Dendritic cell treated with granulocyte-macrophage colony-stimulating factor and Interleukin-4, amounts not matched to agents 40 ng/mL and 50 ng/mL, for 4 days (primary cell): ENCODE data around the gene ARHGAP21.

Source experiments
- H3K27ac Mint-ChIP-seq: one replicate; pipeline ENCODE4 v1.8.0; 2022; ENCODE audit warnings: mild to moderate bottlenecking, mixed read lengths
- H3K27me3 Mint-ChIP-seq: one replicate; pipeline ENCODE4 v1.8.0; 2022; ENCODE audit warnings: mild to moderate bottlenecking, mixed read lengths
- H3K36me3 Mint-ChIP-seq: one replicate; pipeline ENCODE4 v1.8.0; 2022; ENCODE audit warnings: low read depth, mixed read lengths
- H3K4me1 Mint-ChIP-seq: one replicate; pipeline ENCODE4 v1.8.0; 2022; ENCODE audit warnings: low read depth, mixed read lengths
- H3K4me3 Mint-ChIP-seq: one replicate; pipeline ENCODE4 v1.8.0; 2022; ENCODE audit warnings: mild to moderate bottlenecking, moderate library complexity, mixed read lengths
- H3K9me3 Mint-ChIP-seq: one replicate; pipeline ENCODE4 v1.8.0; 2022; ENCODE audit warnings: mixed read lengths
- intact Hi-C: fragments of 100-400 bp; cut with micrococcal nuclease; formaldehyde crosslinking; loops from one replicate; pipeline ENCODE4 v1.15.0; 2022

Gene ARHGAP21

DNA sequence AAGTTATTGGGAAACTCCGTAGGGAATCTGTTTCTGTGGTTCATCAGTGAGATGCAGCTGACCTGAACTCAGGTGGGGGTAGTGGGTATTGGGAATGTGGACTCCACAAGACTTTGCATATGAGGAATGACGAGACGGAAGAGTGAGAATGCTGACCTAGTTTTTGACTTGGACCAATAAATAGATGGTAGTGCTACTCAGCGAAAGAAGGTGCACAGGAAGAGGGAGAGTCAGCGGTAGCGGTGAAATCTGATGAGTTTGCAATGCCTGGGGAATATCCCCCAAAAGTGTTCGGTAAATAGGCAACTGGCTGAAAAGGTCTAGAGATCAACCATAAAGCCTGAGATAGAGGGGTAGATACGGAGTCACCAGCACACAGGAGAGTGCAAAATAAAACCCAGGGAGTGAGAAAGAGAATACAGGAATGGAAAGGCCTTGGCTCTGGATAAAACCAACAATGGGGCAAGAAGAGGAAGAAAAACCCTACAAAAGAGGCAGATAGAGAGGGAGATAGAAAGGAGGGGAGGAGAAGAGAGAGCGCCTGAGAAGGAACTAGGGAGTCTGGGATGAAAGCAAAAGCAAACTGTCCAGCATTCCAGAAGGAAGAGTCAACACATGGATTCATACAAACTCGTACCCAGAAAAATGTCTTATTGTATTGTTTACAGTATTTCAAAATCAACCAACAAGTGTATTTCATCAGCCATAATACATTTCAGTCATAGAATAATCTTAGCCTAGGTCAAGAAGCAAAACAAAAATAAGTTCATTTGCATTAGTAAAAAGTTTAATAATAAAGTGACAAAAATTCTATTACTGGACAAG, 5.4 kb downstream of the ARHGAP21 start:
- Mint-ChIP-seq H3K4me1 (peaks cover 13% of the 10 kb centered on the region), H3K4me3 (no peak overlapping the region), H3K27ac (no peak overlapping the region), H3K36me3 (peaks cover 14% of the 10 kb centered on the region), H3K27me3 (peaks cover 3% of the 10 kb centered on the region), H3K9me3 (no peaks in the 10 kb centered on the region)
- intact Hi-C loops, result no loop called here

DNA sequence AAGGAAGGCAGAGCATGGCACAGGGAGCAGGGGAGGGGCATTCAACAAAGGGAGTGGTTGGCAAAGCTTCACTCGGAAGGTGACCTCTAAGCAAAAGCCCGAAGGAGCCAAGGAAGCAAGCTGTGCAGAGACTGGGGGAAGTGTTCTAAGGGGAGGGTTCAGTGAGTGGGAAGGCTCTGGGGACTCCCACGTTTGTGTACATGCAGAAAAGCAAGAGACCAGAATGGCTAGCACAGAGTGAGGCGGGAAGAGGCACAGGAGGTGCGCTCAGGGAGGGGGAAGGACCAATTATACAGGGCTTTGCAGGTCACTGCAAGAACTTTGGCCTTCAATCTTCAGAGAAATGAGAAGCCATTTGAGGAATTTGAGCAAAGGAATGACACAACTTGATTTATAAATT, 7.4 kb downstream of the ARHGAP21 start:
- Mint-ChIP-seq H3K27me3 (peaks cover 3% of the 10 kb centered on the region), H3K9me3 (no peaks in the 10 kb centered on the region), H3K4me3 (no peak overlapping the region), H3K36me3 (peaks cover 6% of the 10 kb centered on the region), H3K27ac (no peak overlapping the region), H3K4me1 (peaks cover 11% of the 10 kb centered on the region)
- intact Hi-C loops, result no loop called here

DNA sequence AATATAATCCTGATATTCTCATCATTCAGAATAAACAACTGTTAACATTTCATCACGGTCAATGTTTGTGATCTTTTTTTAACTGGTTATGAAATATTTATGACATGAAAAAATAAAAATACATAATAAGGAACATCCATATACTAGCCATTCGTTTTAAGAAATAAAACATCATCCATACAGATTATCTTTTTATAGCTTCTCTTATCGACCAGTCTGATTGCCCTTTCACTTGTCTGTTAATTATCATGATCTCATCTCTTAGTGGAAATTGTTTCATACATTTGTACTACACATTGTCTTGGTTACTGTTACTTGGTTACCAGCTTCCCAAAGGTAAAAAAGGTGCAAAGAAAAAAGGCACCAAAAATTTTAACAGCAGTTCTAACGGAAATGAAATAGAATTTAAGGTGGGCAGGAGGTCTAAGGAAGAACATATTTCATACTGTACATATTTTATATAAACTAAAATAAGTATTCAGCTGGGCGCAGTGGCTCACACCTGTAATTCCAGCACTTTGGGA, 8.4 kb downstream of the ARHGAP21 start:
- H3K27ac Mint-ChIP-seq, result no peak overlapping the region
- no peaks in the 10 kb centered on the region for H3K9me3 Mint-ChIP-seq
- intact Hi-C loops, result no loop called here
- H3K4me3 Mint-ChIP-seq, result no peak overlapping the region
- no peaks in the 10 kb centered on the region for H3K27me3 Mint-ChIP-seq
- H3K36me3 Mint-ChIP-seq, result no peaks in the 10 kb centered on the region
- H3K4me1 Mint-ChIP-seq, result peaks cover 7% of the 10 kb centered on the region

DNA sequence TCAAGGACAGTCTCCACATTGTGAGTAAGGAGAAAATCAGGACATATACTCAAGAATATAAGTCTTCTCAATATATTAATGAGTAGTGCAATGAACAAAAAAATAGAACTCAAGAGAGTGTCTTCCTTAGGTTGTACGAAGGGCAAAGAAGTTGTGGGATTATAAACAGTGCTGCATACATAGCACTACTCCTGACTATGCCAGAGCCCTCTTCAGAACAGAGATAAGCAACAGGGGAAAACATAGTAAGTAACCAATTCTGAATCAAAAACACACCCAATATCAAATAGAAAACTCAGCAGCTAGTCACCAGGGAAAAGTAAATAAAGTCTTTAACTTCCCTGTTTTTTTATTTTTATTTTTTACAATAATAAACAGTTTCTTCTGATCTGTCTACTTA, 10.6 kb downstream of the ARHGAP21 start:
- no peaks in the 10 kb centered on the region for H3K9me3 Mint-ChIP-seq
- intact Hi-C loops, result no loop called here

DNA sequence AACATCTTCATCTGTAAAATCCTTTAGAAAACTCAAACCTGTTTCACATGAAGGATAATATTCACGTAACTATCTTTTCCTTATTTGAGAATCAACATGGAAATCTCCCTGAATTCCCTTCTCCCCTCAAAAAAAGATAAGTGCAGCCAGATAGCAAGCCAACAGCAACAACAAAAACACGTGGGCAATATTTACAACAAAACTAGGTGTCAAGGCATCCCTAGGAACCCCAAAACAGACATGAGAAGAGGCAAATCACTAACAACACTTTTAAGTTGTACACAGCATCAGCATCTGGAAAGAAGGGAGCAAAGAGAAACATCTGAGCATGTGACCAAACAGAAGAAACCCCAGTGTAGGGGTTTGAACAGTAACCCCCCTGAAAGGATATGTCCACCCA, 12.2 kb downstream of the ARHGAP21 start:
- no peaks in the 10 kb centered on the region for H3K9me3 Mint-ChIP-seq
- H3K4me3 Mint-ChIP-seq, result no peak overlapping the region
- peaks cover 7% of the 10 kb centered on the region for H3K4me1 Mint-ChIP-seq
- no peak overlapping the region for H3K27ac Mint-ChIP-seq
- H3K27me3 Mint-ChIP-seq, result no peaks in the 10 kb centered on the region
- H3K36me3 Mint-ChIP-seq, result no peaks in the 10 kb centered on the region
- intact Hi-C loops, result no loop called here

More for the DNA sequence above, 10.6 kb downstream of the ARHGAP21 start:
- peaks cover 7% of the 10 kb centered on the region for H3K4me1 Mint-ChIP-seq
- H3K36me3 Mint-ChIP-seq, result no peaks in the 10 kb centered on the region
- no peak overlapping the region for H3K4me3 Mint-ChIP-seq
- no peaks in the 10 kb centered on the region for H3K27me3 Mint-ChIP-seq
- H3K27ac Mint-ChIP-seq, result no peak overlapping the region

DNA sequence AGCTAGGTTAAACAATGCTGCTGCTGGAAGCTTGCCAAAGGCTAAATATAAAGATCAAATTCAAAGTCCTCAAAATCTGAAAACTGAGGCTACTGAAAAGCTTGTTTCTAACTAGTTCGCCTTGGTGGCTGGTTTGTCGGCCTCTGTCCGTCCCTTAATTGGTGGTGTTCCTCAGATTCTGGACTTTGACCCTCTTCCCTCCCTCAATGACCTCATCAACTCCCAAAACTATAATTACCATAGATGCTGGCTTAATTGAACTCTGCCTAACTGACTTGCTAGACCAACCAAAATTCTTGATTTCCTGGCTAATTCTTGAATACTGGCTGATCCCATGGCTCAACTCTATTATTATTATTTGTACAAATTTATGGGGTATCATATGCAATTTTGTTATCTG, 15.6 kb downstream of the ARHGAP21 start:
- no peaks in the 10 kb centered on the region for H3K9me3 Mint-ChIP-seq
- intact Hi-C loops, result no loop called here
- H3K4me1 Mint-ChIP-seq, result peaks cover 12% of the 10 kb centered on the region
- H3K36me3 Mint-ChIP-seq, result no peaks in the 10 kb centered on the region
- no peak overlapping the region for H3K4me3 Mint-ChIP-seq
- H3K27ac Mint-ChIP-seq, result no peak overlapping the region
- H3K27me3 Mint-ChIP-seq, result no peaks in the 10 kb centered on the region

DNA sequence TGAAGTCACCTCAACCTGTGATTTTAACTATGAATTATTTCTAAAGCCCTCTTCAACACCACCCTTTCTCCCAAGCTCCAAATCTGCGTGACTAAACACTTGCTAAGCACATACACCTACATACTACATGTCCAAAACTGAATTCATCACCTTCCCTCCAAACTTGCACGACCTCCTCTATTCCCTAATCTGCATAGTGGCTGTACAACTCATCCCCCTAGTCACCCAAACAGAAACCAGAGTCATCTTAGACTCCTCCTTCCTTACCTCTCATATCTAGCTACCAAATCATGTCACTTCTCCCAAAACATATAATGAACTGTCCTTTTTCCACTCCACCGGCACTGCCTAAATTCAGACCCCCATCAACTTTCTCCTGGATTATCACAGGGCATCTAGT, 16.2 kb downstream of the ARHGAP21 start:
- Mint-ChIP-seq H3K4me3 (no peak overlapping the region), H3K27ac (no peak overlapping the region), H3K9me3 (no peaks in the 10 kb centered on the region), H3K36me3 (no peaks in the 10 kb centered on the region), H3K27me3 (no peaks in the 10 kb centered on the region), H3K4me1 (peaks cover 15% of the 10 kb centered on the region)
- intact Hi-C loops, result no loop called here

DNA sequence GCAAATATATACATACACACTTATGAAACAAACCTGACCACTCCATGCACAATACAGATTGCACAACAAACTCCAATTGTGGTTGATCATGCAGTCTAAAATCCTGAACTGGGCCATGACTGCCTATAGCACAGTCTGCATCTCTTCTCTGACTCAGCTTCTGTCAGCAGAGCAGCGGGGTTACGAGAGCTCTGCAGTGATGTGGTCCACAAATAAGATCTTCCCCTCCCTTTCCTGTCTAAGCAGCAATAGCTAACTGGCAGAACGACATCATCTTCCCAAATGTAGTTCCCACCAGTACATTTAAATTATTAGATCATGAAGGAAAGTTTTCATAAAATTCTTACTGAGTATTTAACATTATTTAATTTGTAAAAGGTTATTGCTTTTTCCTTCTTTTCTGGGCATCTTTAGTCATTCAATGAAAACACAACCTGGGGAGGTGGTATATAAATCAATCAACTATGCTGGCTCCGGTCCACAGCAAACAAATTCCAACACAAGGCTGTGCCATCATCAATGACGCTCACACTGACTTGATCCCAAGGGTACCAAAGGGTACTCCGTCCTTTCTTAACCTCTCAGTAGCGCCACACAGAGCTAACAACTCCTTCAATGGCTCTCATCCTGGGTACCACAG, 17.1 kb downstream of the ARHGAP21 start:
- no peak overlapping the region for H3K27ac Mint-ChIP-seq
- intact Hi-C loops, result no loop called here
- H3K36me3 Mint-ChIP-seq, result no peaks in the 10 kb centered on the region
- no peaks in the 10 kb centered on the region for H3K27me3 Mint-ChIP-seq
- H3K9me3 Mint-ChIP-seq, result no peaks in the 10 kb centered on the region
- H3K4me1 Mint-ChIP-seq, result peaks cover 20% of the 10 kb centered on the region
- no peak overlapping the region for H3K4me3 Mint-ChIP-seq

DNA sequence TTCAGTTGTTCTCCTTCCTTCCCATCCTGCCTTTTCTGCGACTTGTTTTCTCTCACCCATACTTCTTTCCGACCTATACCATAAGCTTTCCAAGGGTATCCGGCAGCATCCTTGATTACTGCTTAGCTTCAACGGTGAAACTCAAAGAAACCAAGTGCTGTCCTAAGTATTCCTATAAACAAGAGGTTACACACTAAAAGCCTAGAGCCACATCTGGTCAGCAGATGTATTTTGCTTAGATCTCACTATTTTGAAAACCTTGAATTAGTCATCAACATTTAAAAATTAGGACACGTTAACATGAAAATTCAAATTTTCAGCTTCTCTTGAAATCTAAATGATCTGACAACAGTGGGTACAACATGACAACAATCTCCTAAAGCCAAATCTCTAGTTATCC, 20.0 kb downstream of the ARHGAP21 start:
- no peaks in the 10 kb centered on the region for H3K9me3 Mint-ChIP-seq
- peaks cover 24% of the 10 kb centered on the region for H3K4me1 Mint-ChIP-seq
- no peaks in the 10 kb centered on the region for H3K27me3 Mint-ChIP-seq
- H3K4me3 Mint-ChIP-seq, result no peak overlapping the region
- intact Hi-C loops, result no loop called here
- H3K36me3 Mint-ChIP-seq, result no peaks in the 10 kb centered on the region
- H3K27ac Mint-ChIP-seq, result no peak overlapping the region

DNA sequence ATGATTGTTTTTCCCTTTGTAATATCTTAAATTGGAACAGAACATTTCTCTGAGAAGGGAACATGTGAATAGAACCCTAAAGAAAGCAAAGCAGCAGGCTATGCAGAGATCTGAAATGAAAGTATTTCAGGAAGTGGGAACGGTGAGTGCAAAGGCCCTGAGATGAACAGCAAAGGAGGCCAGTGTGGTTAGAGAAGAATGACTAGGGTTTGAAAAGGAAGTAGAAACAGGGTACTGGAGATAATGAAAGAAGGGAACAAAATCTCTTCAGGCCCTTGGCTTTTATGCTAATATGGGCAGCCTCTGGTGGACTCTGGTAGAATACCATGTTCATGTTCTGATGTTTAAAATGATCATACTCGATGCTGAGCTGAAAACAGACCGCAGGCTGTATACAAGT, 22.2 kb downstream of the ARHGAP21 start:
- Mint-ChIP-seq H3K36me3 (peaks cover 6% of the 10 kb centered on the region), H3K4me3 (no peak overlapping the region), H3K4me1 (peaks cover 24% of the 10 kb centered on the region), H3K9me3 (no peaks in the 10 kb centered on the region), H3K27ac (no peak overlapping the region), H3K27me3 (no peaks in the 10 kb centered on the region)
- intact Hi-C loops, result no loop called here

DNA sequence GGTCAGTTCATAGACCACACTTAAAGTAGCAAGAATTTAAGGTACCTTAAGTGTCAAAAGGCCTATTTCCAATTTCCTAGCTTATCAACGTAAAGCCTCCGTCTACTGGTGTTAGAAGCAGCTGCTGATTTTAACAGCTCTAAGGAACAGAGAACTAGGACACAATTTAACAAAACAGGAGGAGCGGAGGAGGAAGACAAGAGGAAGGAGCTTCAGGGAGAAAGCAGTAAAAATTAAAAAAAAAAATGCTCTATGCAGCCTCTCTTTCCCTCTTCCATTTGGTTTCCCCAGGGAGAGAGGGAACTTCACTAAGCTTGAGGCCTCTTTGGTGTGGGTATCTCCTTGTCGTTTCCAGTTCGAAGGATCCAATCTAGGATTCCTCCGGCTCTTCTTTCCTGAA, 22.7 kb downstream of the ARHGAP21 start:
- H3K36me3 Mint-ChIP-seq, result peaks cover 6% of the 10 kb centered on the region
- H3K4me1 Mint-ChIP-seq, result peaks cover 24% of the 10 kb centered on the region
- intact Hi-C loops, result no loop called here
- no peaks in the 10 kb centered on the region for H3K27me3 Mint-ChIP-seq
- H3K27ac Mint-ChIP-seq, result no peak overlapping the region
- H3K9me3 Mint-ChIP-seq, result no peaks in the 10 kb centered on the region
- no peak overlapping the region for H3K4me3 Mint-ChIP-seq

DNA sequence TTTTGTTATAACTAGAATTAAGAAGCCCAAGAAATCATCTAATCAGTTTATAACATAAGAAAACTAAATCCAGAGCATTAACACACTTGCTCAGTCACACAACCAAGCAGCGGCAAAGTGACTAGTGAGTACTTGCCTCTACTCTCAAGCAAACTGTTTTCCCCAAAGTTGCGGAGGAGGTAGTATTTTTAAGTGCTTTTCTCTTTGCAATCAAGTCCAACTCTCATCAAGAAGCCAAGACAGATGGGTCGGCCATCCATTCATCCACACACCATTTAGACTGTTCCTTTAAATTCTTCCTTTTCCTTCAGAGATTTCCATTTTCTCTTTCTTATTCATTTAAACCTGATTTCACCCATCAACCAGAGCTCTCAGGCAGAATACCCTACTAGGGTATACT, 25.4 kb downstream of the ARHGAP21 start:
- H3K9me3 Mint-ChIP-seq, result no peaks in the 10 kb centered on the region
- H3K27me3 Mint-ChIP-seq, result no peaks in the 10 kb centered on the region
- H3K36me3 Mint-ChIP-seq, result peaks cover 6% of the 10 kb centered on the region
- H3K4me1 Mint-ChIP-seq, result peaks cover 19% of the 10 kb centered on the region
- no peak overlapping the region for H3K4me3 Mint-ChIP-seq
- intact Hi-C loops, result no loop called here
- H3K27ac Mint-ChIP-seq, result no peak overlapping the region

DNA sequence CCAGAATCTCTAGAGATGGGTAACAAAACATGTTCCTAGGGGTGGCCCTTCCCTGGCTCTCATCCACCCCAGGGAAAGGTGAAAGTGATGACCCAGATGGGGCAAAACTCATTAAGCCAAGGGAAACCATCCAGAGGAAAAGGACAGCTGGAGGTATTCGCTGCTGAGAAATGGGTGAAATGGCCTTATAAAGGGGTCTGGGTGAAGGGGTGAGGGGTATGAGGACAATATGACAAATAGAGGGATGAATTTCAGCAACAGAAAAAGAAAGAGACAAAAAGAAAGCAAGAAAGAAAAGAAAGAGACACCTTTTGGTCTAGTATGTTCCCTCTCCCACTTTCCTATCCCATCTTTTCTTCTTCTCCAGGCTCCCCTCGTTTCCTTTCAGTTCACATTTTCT, 26.6 kb downstream of the ARHGAP21 start:
- no peaks in the 10 kb centered on the region for H3K9me3 Mint-ChIP-seq
- no peak overlapping the region for H3K4me3 Mint-ChIP-seq
- peaks cover 6% of the 10 kb centered on the region for H3K36me3 Mint-ChIP-seq
- H3K4me1 Mint-ChIP-seq, result peaks cover 14% of the 10 kb centered on the region
- intact Hi-C loops, result no loop called here
- no peak overlapping the region for H3K27ac Mint-ChIP-seq
- no peaks in the 10 kb centered on the region for H3K27me3 Mint-ChIP-seq

DNA sequence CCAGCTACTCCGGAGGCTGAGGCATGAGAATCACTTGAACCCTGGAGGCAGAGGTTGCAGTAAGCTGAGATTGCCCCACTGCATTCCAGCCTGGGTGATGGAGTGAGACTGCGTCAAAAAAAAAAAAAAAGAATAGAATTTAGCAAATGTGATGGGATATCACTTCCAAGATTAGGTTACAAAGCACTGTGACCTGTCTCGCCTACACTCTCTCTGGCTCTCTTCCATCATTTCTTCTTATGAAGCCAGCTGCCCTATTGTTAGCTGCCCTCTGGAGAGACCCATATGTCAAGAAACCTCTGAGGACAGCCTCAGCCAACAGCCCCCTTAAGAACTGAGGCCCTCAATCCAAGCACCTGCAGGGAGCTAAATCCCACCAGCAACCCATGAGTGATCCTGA, 28.2 kb downstream of the ARHGAP21 start:
- intact Hi-C loops, result no loop called here
- Mint-ChIP-seq H3K9me3 (no peaks in the 10 kb centered on the region), H3K4me3 (no peak overlapping the region), H3K4me1 (peaks cover 5% of the 10 kb centered on the region), H3K27me3 (no peaks in the 10 kb centered on the region), H3K36me3 (peaks cover 6% of the 10 kb centered on the region), H3K27ac (no peak overlapping the region)
